Measurements from ENCODE around the gene NUDT14.

The NUDT14 gene

DNA sequence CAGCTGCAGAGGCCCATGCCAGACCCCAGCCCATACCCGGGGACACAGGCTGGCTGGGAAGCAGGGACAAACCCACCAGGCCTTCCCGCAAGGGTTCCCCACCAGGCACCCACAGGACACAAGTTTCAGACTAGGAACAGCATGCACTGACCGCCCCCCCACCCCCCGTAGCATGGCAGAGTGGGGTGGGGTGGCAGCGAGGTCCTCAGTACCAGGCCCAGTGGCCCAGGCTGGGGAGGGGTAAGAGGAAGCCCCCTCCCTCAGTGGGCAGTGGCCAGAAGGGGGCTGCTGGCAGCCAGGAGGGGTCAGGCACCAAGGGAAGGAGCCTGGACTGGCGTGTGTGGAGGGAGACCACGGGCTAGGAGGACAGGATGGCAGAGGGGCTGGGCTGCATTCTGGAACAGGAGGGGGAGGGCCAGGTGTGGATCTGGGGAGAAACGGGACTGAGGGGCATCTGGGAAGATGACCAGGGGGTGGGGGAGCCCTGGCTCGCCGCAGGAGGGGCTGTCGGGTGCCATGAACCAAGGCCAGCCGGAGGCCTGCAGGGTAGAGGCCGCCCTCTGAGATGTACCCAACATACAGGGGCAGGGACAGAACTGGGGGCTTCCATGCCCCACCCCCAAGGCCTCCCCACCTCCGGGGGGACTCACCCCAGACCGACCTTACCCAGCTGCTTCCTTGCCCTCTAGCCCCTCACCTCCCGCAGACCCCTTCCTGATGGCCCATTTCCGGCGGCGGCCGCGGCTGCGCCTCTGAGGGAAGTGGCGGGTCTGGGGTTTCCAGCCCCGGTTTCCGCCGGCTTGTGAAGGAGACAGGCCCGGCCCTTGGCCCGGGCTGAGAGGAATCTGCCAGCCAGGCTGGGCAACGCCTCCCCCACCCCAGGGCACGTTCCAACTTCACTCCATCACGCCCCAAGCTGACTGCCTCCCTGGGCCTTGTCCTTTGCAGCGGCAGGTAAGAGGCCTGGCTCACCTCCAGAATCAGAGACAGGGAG lies 6.9 kb downstream of the NUDT14 start:
- no peak for DNase-seq (ENCODE audit: low read depth)

DNA sequence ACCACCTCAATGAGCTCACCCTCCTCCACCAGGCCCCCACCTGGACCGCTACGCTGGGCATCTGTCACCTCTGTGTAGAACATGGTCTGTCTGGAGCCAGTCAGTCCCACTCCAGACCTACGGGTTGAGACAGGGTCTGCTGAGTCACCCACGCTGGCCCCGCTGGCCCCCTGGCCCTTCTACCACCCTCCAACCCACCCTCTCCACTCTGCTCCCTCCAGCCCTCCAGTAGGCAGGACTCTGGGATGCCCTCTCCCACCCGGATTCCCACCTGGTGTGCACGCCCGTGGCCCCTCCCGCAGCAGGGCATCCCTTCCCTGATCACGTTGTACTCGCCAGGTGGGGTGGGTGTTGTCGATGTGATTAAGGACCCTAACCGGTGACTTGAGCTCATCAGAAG lies 8.0 kb downstream of the NUDT14 start:
- DNase-seq (ENCODE audit: low read depth): no peak

DNA sequence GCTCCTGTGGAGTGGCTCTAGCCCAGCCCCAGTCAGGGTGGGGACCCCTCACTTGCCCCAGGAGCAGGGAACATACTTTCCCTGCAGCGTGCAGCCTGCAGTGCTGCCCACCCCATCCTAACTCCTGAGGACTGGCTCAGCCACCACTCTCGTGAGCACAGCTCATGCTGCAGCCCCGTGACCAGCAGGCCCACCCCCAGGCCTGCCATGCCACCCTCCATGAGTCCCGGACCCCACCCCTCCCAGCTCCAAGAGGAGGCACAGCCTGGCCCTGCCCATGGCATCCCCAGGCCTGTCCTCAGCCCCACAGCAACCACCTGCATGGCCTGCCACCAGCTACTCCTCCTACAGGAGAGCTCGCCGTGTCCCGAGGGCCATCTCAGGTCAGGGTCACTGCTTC lies 8.6 kb downstream of the NUDT14 start:
- no peak for DNase-seq (ENCODE audit: low read depth)

DNA sequence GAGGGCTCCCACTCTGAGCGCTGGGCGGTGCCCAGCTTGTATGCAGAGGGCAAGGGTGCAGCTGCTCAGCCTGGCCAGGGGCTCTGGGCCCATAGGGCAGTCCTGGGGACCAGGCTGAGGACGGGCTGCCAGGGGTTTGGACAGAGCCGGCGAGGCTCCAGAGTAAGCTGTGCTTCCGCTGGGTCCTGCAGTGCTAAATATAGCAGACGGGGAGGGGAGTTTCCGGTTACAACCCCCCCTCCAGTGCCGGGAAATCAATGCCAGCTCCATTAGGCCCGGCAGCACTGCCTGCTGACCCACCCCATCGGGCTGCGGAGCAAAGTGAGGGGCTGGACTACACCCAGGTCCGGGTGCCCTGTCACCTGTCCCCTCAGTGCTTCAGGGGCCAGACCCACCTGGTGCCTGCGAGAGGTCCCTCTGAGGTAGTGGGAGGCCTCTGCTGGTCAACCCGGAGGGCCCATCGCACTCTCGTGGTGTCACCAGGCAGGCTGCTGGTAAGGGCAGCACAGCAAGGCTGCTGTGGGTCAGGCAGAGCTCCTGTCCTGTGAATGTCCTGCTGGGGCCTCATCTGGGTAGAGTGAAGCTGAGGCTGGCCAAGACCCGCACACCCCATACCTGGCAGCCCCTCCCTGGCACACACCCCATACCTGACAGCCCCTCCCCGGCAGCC lies 10.0 kb downstream of the NUDT14 start:
- DNase-seq (ENCODE audit: low read depth): no peak

DNA sequence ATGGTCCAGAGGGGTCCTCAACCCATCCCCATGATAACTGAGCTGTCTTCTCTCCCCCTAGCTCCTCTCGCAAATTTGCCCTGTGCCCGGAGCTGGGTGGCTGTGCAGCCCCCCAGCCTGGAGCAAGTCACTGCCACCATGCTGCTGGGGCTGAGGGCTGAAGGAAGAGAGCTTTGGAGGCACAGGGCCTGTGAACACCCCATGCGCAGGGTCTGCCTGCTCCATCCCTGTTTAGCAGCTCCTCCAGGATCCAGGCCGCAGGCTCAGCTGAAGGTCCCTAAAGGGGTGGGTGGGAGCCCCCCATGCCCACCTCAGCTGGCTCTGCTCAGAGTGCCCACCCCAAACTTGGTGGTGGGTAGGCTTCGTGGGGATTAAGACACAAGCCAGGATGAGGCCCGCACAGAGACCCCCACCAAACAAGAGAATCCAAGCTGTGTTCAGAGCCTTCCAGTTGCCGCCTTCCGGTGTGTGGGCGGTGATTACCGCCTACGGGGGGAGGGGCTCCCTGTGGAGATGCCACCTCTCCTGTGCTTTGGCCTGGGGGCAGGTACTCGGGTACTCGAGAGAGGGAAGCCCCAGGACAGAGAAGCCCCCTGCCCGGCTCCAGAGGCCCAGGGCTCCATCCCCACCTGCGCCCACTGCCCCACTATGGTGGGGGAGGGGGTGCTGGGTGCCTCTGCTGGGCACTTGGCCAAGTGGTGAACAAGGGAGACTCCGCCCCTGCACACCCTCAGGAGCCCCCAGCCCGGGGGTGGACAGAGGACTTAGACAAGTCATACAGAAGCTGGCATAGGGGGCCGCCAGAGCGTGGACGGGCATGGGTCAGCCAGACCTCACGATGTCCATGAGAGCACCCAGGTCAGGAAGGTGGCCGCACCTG lies 11.1 kb downstream of the NUDT14 start:
- no peak for DNase-seq (ENCODE audit: low read depth)

DNA sequence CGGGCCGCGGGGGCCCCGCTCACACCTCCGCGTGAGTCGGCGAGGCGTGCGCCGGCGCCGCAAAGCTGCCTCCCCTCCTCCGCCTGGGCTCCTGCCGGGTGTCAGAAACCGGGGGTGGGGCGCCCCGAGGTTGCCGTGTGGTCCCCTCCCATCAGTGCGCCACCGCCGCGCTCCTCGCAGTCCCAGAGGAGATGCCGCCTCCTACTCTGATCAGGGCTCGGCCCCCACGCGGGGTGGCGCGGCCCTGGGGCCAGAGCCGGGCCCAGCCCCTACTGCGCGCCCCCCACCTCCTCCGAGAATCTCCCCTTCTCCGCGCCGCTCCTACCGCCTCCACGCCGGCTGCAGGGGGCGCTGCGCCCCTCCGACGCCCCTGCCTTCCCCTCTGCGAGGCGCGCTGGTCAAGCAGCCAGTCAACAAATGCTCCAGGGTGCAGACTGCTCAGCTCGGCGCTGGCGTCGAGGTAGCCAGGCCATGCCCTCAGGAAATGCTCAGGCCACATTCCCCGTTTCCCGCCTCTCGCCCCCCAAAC lies 12.1 kb downstream of the NUDT14 start:
- no peak for DNase-seq (ENCODE audit: low read depth)

DNA sequence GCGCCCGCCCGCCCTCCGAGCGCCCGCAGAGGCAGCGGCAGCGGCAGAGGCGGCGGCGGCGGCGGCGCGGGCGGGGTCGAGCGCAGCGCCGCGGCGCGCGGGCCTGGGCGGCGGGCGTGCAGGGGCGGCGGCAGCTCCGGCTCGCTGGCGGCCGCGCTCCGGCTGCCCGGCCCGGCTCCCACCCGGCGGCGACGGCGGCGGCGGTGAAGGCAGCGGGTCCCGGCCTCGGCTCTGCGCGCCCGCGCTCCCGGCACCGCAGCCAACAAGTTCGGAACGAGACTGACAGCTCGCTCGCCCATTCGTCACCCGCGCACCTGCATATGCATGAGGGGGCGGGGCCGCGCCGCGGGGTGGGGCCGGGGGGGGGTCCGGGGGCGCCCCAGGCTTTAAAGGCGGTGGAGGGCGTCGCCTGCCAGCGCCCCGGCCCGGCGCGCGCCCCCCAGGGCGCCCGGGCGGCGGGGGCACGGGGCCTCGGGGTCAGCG lies 12.6 kb downstream of the NUDT14 start, which contains the start of gene JAG2:
JAG2 (minus strand) TSS at position 281 of the 483 bp plus-strand sequence. CDS start 356 bp downstream, outside the sequence.
- no peak for DNase-seq (ENCODE audit: low read depth)

DNA sequence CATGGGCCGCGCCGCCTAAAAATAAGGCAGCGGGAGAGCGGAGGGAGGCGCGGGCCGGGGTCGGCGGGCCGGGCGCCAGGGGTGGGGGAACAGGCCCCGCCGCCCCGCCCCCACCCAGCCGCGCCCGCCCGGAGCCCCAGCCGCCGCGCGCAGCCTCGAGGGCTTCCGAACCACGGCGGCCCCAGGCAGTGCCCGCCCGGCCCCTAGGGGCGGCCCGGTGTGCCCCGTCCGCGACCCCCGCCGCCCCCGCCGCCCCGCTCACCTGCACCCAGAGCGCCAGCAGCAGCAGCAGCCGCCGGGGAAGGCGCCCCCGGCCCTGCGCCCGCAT lies 13.1 kb downstream of the NUDT14 start:
- DNase-seq (ENCODE audit: low read depth): no peak

DNA sequence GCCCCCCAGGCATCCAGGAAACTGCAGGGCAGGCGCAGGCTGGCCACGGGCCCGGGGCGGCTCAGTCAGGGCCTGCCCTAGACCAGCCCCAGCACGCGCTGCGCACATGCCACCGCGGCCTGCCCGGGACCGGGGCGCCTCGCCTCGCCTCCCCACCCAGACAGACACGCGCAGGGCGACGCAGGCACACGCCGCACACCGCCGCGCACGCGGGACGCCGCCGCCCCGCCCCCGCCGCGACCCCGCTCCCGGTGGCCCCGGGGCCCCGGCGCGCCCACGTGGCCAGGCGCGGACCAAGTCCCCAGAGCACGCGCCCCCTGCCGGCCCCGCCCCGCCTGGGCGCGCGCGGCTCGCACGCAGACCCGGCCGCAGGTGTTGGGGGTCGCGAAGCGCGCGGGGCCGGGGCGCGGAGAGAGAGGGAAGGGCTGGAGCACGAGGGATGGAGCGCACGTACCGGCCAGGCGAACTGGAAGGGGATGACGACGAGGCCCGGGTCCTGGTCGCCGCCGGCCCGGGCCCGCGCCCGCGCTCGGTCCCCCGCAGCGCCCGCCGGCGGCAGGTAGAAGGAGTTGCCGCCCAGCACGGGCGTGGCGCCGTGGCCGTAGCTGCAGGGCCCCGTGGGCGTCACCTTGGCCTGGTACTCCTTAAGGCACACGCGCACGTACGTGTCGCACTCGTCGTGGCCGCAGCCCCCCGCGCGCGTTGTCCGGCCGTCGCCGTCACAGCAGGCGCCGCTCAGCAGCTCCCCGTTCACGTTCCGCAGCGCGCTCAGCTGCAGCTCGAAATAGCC lies 13.6 kb downstream of the NUDT14 start:
- no peak for DNase-seq (ENCODE audit: low read depth)

DNA sequence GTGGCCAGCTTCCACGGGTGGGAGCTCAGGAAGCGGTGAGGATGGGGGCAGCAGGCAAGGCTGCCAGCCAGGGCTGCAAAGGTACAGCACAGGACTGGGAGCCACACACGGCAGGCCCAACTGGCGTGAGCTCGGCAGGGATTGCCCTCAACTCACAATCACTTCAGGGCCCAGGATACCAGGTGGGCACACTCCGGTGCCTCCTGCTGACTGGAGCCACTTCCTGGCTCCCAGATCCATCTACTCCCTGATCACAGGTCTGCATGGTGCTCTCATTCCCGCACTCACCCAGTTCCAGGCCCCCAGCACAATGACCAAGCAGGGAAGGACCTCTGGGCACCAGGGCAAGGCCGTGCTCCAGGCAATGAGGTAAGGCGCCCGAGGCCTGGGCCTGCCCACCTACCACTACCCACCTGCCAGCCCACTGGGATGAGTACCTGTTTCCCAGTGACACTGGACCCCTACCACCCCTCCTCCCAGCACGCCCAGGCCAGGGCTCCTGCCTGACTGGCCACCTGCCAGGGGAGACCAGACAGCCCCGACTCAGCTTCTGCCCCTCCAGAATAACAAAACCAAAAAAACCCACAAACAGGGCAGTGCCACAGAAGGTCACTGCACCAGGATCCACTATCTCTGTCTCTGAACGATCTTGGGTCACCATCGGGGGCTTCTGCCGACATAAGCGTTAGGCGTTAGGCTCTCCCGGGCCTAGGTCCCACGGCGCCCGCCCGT lies 14.4 kb downstream of the NUDT14 start:
- DNase-seq (ENCODE audit: low read depth): no peak

DNA sequence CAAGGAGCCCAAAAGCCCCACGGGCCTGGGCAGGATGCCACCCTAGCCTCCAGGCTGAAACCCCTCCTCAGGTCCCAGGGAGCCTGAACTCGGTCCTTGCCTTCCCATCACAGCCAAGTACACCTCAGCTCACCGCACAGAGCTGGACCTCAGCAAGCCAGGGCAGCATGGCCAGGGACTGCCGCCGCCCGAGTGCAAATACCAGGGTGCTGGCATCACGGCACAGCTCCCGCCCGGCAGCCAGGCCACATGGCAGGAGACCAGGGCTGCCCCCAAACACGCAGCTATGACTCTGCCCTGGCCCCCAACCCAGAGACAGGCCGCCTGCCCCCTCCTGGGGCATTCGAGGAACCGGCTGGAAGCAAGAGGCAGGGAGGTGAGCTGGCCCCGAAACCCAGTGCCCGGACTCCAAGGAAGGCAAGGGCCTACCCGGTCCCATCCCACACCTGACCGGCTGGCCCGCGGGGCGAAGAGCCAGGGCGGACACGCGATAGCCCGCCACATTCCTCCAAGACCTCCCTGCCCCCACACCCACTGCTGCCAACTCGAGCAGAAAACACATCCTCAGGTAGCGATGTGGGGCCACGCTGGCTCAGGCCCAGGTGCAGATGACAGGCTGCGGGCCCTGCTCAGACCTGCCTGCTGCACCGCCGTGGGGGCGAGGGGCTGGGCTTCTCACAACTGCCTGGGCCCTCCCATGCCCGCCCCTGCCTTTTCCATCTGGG lies 15.2 kb downstream of the NUDT14 start:
- DNase-seq (ENCODE audit: low read depth): no peak

DNA sequence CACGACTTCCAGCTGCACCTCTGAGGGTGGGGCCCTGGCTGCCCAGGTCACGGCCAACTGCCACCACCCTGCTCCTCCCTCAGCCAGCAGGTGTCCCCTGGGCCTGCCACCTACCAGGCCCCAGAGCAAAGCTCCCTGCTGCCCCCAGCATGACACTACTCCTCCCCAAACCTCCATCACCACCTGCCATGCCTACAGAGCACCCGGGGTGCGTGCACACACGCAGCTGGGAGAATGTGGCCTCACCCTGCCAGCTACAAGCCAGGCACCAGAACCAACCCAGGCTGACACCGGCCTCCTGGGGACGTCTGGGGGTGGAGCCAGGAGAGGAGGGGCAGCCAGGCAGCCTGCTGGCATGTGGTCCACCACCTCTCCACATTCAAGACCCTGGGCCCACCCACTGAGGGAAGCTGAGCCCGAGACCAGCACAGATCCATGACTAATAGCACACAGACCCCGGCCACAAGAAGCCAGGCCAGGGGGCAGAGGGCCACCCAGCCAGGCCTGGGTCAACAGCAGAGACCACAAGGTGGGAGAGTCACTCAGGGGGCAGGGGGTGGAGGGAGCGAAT lies 15.9 kb downstream of the NUDT14 start:
- DNase-seq (ENCODE audit: low read depth): no peak

DNA sequence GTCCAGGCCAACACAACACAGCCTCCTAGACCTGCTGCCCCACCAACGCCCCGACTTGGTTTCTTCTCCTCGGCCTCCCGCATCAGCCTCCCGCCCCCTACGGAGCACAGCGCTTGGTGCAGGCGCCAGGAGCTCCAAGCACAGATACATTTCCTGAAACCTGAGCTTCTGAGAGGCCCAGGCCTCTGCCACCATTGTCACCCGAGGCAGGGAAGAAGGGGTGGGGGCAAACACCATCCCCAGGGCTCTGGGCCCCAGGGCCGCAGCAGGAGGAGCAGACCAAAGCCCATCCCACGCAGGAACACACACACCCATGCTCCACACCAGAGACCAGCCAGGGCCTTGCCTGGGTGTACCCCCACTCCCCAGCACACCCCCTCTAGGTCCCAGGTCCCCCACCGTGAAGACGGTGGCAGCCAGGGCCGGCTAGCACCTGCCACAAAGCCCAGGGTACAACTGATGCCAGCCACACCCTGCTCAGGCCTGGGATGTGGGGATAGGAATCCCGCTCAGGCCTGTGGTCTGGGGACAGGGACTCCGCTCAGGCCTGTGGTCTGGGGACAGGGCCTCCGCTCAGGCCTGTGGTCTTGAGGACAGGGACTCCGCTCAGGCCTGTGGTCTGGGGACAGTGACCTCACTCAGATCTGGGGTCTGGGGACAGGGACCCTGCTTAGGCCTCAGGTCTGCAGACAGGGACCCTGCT lies 17.9 kb downstream of the NUDT14 start:
- no peak for DNase-seq (ENCODE audit: low read depth)

DNA sequence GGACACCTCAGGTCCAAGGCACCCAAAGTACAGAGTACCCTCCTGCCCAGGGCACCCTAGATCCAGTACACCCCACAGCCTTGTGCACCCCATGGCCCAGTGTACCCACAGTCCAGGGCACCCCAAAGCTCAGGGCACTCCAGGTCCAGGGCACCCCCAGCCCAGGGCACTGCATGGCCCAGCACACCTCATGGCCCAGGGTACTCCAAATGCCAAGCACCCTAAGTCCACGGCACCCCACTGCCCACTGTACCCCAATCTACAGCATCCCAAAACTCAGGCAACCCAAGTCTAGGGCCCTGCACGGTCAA lies 18.5 kb downstream of the NUDT14 start:
- DNase-seq (ENCODE audit: low read depth): no peak

DNA sequence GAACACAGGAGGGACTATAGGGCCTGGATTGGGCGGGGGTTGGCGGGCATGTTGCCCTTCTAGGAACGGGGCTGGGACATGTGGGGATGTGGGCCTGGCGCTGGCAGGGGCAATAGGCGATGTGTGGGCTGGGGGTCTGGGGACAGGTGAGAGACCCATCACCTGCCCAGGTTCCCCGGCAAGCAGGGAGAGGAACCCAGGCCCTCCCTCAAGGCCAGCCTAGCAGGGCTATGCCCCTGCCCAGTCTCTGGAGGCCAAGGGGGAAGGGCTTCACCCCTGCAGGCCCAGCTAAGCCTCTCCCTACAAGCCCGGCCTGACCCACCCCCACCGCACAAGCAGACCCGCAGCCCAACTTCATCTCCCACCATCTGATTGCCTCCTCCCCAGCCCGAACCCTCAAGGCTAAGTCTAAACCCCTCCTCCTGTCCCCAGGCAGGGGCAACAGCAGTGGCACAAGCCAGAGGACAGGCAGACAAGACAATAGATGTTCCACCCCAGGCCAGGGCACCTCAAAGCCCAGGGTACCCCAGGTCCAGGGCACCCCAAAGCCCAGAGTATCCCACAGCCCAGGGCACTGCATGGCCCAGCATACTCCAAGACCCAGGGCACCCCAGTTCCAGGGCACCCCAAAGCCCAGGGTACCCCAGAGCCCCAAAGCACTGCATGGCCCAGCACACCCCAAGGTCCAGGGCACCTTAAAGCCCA lies 19.0 kb downstream of the NUDT14 start:
- DNase-seq (ENCODE audit: low read depth): peak; percentile 6

DNA sequence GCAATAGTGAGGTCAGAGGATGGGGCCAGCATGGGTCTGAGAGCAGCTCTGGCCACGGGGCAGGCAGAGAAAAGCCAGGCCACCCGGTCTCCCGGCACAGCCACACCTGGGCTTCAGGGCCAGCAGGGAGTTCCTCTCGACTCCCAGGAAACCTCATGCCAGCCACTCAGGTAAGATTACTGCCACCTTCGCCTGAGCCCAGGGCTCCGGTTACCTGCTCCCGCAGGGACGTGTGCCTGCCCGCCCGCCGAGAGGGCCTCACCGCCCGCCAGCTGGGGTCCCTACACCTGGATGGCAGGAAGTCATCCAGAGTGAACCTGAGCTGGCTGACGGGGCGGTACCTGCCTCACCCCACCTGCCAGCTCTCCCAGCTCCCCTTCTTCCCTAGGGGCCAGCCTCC lies 19.8 kb downstream of the NUDT14 start:
- DNase-seq (ENCODE audit: low read depth): no peak

DNA sequence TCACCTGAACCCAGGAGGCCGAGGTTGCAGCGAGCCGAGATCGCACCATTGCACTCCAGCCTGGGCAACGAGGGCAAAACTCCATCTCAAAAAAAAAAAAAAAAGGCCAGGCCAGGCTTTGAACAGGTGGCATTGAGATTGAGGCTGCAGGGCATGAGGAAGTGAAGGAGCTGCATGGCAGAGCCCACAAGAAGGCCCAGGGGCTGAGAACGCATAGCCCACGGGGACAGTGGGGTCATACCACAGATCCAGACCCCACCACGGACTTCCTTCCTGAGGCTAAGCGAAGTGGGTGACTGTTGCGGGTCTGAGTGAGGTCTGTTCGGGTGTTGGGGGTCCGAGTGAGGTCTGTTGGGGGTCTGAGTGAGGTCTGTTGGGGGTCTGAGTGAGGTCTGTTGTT lies 20.3 kb downstream of the NUDT14 start:
- no peak for DNase-seq (ENCODE audit: low read depth)

DNA sequence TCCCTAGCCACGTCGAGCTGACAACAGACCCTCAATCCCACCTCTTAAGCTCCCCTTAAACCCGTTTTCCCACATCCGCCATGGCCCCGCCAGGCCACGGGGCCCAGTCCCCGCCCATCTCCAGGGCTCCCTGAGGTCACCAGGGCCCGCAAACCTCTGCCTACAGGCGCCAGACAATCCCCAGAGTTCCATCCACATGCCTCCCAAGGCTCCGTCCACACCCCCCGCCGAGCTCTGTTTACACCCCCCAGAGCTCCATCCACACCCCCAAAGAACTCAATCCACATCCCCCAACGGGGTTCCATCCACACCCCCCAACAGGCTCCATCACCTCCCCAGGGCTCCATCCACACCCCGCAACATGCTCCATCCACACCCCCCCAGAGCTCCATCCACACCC lies 21.8 kb downstream of the NUDT14 start:
- no peak for DNase-seq (ENCODE audit: low read depth)
